Small intestine (tissue), 7 donors: ENCODE measurements around the gene SCARF2. TPM values are rescaled to one million over a fixed set of nuclear protein-coding genes. Genes with fewer than 3 reads are reported as not detected.
"Not testable (repeated sequence)": the region's sequence is repeated elsewhere in the genome, so short reads cannot be mapped to it uniquely, and the experiment has no call there.

Source experiments
- DNase-seq, 2 donors: peaks; one replicate each; pipeline versions ENCODE4 v3.0.0 to v3.0.0-alpha.2; 2013
- FAIRE-seq: peaks from 2 replicates; lab custom pipeline; 2012; peaks lifted over from hg19 to GRCh38; lab: Jason Lieb, UNC
- H3K27ac ChIP-seq, 3 donors: one replicate each; pipeline ENCODE4 v1.5.1; 2013; ENCODE audit warnings: low read length in 2 of 3, mild to moderate bottlenecking in 2 of 3, control low read depth in 1 of 3, inconsistent platforms in 1 of 3, low read depth in 1 of 3, moderate library complexity in 1 of 3
- H3K27me3 ChIP-seq, 3 donors: one replicate each; pipeline ENCODE4 v1.6.1; 2013; ENCODE audit warnings: low read length in 3 of 3, inconsistent platforms in 1 of 3; ENCODE audit not compliant: control insufficient read depth in 3 of 3, insufficient read depth in 3 of 3
- H3K36me3 ChIP-seq, 3 donors: one replicate each; pipeline ENCODE4 v1.6.1; 2013; ENCODE audit warnings: low read length in 3 of 3, inconsistent platforms in 1 of 3, low read depth in 1 of 3, mild to moderate bottlenecking in 1 of 3, moderate library complexity in 1 of 3; ENCODE audit not compliant: control insufficient read depth in 3 of 3, insufficient read depth in 2 of 3
- H3K4me1 ChIP-seq, 3 donors: one replicate each; pipeline ENCODE4 v1.6.1; 2013; ENCODE audit warnings: low read length in 2 of 3, inconsistent platforms in 1 of 3, low read depth in 1 of 3, mild to moderate bottlenecking in 1 of 3, moderate library complexity in 1 of 3; ENCODE audit not compliant: control insufficient read depth in 3 of 3, insufficient read depth in 2 of 3
- H3K4me3 ChIP-seq, 3 donors: one replicate each; pipeline ENCODE4 v1.5.1; 2013; ENCODE audit warnings: low read length in 3 of 3, control low read depth in 1 of 3, inconsistent platforms in 1 of 3, low read depth in 1 of 3, mild to moderate bottlenecking in 1 of 3, moderate library complexity in 1 of 3
- H3K9me3 ChIP-seq, 2 donors: one replicate each; pipeline ENCODE4 v1.6.1; 2013; ENCODE audit warnings: low read depth in 1 of 2, low read length in 1 of 2; ENCODE audit not compliant: control insufficient read depth in 2 of 2, insufficient read depth in 1 of 2
- WGBS, 3 donors: extraction: QIAGEN DNeasy Blood & Tissue Kit; methylation state at CpG; one replicate each; pipeline ENCODE4 v1.1.7; 2013; 5-methylcytosine and 5-hydroxymethylcytosine counted together
- polyA plus RNA-seq, 4 donors: library from polyadenylated mRNA; stranded (reverse) in 3 of 4; unstranded in 1 of 4; fragments of 200-250 nt in 3 of 4; fragments of 120-200 nt in 1 of 4; gene quantifications; one replicate each; pipeline versions ENCODE4 v1.2.1 to v1.2.3, GENCODE V29; 2013
- donor health status: healthy with polysubstance abuse.
- donor health status: control.
- donor health status: control.
- donor health status: Bipolar disorder and iron deficiency.
- donor health status: healthy.

Gene SCARF2
- polyA plus RNA-seq, 4 donors, result 0.22 to 3.1 (median 1.5) TPM

- no peaks in the 10 kb centered on the region for H3K36me3 ChIP-seq
- FAIRE-seq, result no peak
- DNase-seq, result no peak
- no peaks in the 10 kb centered on the region for H3K27me3 ChIP-seq
- H3K4me1 ChIP-seq, result peaks cover 0 to 5% (median 0%) of the 10 kb centered on the region in 3 donors
- H3K4me3 ChIP-seq, result no peak overlapping the region
- H3K27ac ChIP-seq, result no peak overlapping the region
- H3K9me3 ChIP-seq, result no peaks in the 10 kb centered on the region
- 91 to 94% (median 93%) methylated on average over 6 of the region's 6 CpGs for WGBS, 3 donors
Measured at GRCh38 chr22:20389288-20389687, 48.3 kb downstream of the SCARF2 start.

GRCh38 chr22:20388200-20388599 lies 49.4 kb downstream of the SCARF2 start:
- FAIRE-seq (no peak), DNase-seq (no peak)
- H3K27ac ChIP-seq, result no peak overlapping the region
- no peaks in the 10 kb centered on the region for H3K27me3 ChIP-seq
- H3K36me3 ChIP-seq, result no peaks in the 10 kb centered on the region
- H3K9me3 ChIP-seq, result no peaks in the 10 kb centered on the region
- H3K4me1 ChIP-seq, result peaks cover 0 to under 1% (median 0%) of the 10 kb centered on the region in 3 donors
- H3K4me3 ChIP-seq, result no peak overlapping the region

- H3K27me3 ChIP-seq, result no peaks in the 10 kb centered on the region
- no peak overlapping the region for H3K27ac ChIP-seq
- no peak for FAIRE-seq
- no peaks in the 10 kb centered on the region for H3K4me1 ChIP-seq
- H3K36me3 ChIP-seq, result no peaks in the 10 kb centered on the region
- 82 to 90% (median 87%) methylated on average over 4 of the region's 4 CpGs for WGBS, 3 donors
- no peak overlapping the region for H3K4me3 ChIP-seq
- no peak for DNase-seq
- H3K9me3 ChIP-seq, result no peaks in the 10 kb centered on the region
Measured at GRCh38 chr22:20386972-20387371, 50.7 kb downstream of the SCARF2 start.

GRCh38 chr22:20386336-20386735 lies 51.3 kb downstream of the SCARF2 start:
- Histone ChIP-seq H3K36me3 (no peaks in the 10 kb centered on the region), H3K4me3 (no peak overlapping the region), H3K27ac (no peak overlapping the region), H3K4me1 (no peaks in the 10 kb centered on the region), H3K9me3 (no peaks in the 10 kb centered on the region), H3K27me3 (no peaks in the 10 kb centered on the region)
- DNase-seq (no peak), FAIRE-seq (no peak)
- WGBS, 3 donors, result 90 to 94% (median 91%) methylated on average over 2 of the region's 2 CpGs

- Histone ChIP-seq H3K9me3 (no peaks in the 10 kb centered on the region), H3K4me1 (no peaks in the 10 kb centered on the region), H3K4me3 (no peak overlapping the region), H3K27me3 (no peaks in the 10 kb centered on the region), H3K36me3 (no peaks in the 10 kb centered on the region), H3K27ac (no peak overlapping the region)
- no peak for DNase-seq
- WGBS, 3 donors, result 83 to 91% (median 88%) methylated on average over 6 of the region's 6 CpGs
- FAIRE-seq, result no peak
Measured at GRCh38 chr22:20384865-20385264, 52.8 kb downstream of the SCARF2 start.

GRCh38 chr22:20384171-20384570 lies 53.5 kb downstream of the SCARF2 start:
- FAIRE-seq (no peak), DNase-seq (no peak)
- Histone ChIP-seq H3K27me3 (no peaks in the 10 kb centered on the region), H3K36me3 (no peaks in the 10 kb centered on the region), H3K27ac (no peak overlapping the region), H3K4me3 (no peak overlapping the region), H3K4me1 (no peaks in the 10 kb centered on the region), H3K9me3 (no peaks in the 10 kb centered on the region)
- 73 to 95% (median 93%) methylated on average over 2 of the region's 2 CpGs for WGBS, 3 donors

- H3K36me3 ChIP-seq, result no peaks in the 10 kb centered on the region
- no peaks in the 10 kb centered on the region for H3K9me3 ChIP-seq
- 89 to 93% (median 91%) methylated on average over 9 of the region's 9 CpGs for WGBS, 3 donors
- DNase-seq (no peak), FAIRE-seq (no peak)
- no peaks in the 10 kb centered on the region for H3K27me3 ChIP-seq
- H3K27ac ChIP-seq, result no peak overlapping the region
- H3K4me1 ChIP-seq, result no peaks in the 10 kb centered on the region
- no peak overlapping the region for H3K4me3 ChIP-seq
Measured at GRCh38 chr22:20383538-20383937, 54.1 kb downstream of the SCARF2 start.

GRCh38 chr22:20380486-20380885 lies 57.1 kb downstream of the SCARF2 start:
- Histone ChIP-seq H3K27ac (no peak overlapping the region), H3K27me3 (no peaks in the 10 kb centered on the region), H3K9me3 (no peaks in the 10 kb centered on the region), H3K36me3 (no peaks in the 10 kb centered on the region), H3K4me3 (no peak overlapping the region), H3K4me1 (no peaks in the 10 kb centered on the region)
- no peak for DNase-seq
- no peak for FAIRE-seq
- 28 to 39% (median 38%) methylated on average over 1 of the region's 1 CpG for WGBS, 3 donors

GRCh38 chr22:20378684-20379083 lies 58.9 kb downstream of the SCARF2 start:
- H3K9me3 ChIP-seq, H3K4me1 ChIP-seq, H3K36me3 ChIP-seq, H3K4me3 ChIP-seq, FAIRE-seq, H3K27me3 ChIP-seq, H3K27ac ChIP-seq, DNase-seq: not testable (repeated sequence)
- 91 to 94% (median 94%) methylated on average over 5 of the region's 5 CpGs for whole genome bisulfite sequencing, 3 donors
